ENCODE data around the gene OPRM1.
A peak's percentile ranks its signal among the peaks of the same experiment; 100 is the strongest.
"Not testable (repeated sequence)": the region's sequence is repeated elsewhere in the genome, so short reads cannot be mapped to it uniquely, and the experiment has no call there.

OPRM1 gene

GRCh38 chr6:154238831-154239230 lies 199.8 kb downstream of the OPRM1 start:
- H3K27me3 ChIP-seq (ENCODE audit: control insufficient read depth, insufficient read depth, low read length), result no peaks in the 10 kb centered on the region
- H3K36me3 ChIP-seq (ENCODE audit: control insufficient read depth, insufficient read depth, low read length), result no peaks in the 10 kb centered on the region
- no peaks in the 10 kb centered on the region for H3K9me3 ChIP-seq (ENCODE audit: control insufficient read depth, low read length)
- no peak overlapping the region for H3K9ac ChIP-seq (ENCODE audit: low read length)
- no peak overlapping the region for H3K4me3 ChIP-seq (ENCODE audit: low read length)
- H3K4me1 ChIP-seq (ENCODE audit: control insufficient read depth, insufficient read depth, low read length), result no peaks in the 10 kb centered on the region

DNA sequence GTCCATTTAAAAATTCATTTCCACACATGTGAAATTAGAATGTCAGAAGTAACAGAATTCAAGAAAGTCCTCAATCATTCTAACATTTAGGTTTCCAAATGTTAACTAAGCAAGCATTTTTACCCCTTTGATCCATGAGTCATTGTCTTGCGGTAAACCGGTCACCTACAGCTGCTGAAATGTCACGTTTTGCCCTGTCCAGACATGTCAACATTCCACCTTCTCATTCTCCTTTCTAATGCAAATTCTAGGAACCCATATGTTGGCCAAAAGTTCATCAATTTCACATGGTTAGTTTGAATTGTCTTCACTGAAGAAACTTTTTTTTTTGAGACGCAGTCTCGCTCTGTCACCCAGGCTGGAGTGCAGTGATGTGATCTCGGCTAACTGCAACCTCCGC lies 200.4 kb downstream of the OPRM1 start:
- Histone ChIP-seq H3K9ac (ENCODE audit: low read length) (no peak overlapping the region), H3K27me3 (ENCODE audit: control insufficient read depth, insufficient read depth, low read length) (no peaks in the 10 kb centered on the region), H3K9me3 (ENCODE audit: control insufficient read depth, low read length) (no peaks in the 10 kb centered on the region), H3K36me3 (ENCODE audit: control insufficient read depth, insufficient read depth, low read length) (no peaks in the 10 kb centered on the region), H3K4me1 (ENCODE audit: control insufficient read depth, insufficient read depth, low read length) (no peaks in the 10 kb centered on the region), H3K4me3 (ENCODE audit: low read length) (no peak overlapping the region)

GRCh38 chr6:154241061-154241460 lies 202.0 kb downstream of the OPRM1 start:
- H3K4me1 ChIP-seq (ENCODE audit: control insufficient read depth, insufficient read depth, low read length); H3K27me3 ChIP-seq (ENCODE audit: control insufficient read depth, insufficient read depth, low read length); H3K4me3 ChIP-seq (ENCODE audit: low read length); H3K9ac ChIP-seq (ENCODE audit: low read length); H3K9me3 ChIP-seq (ENCODE audit: control insufficient read depth, low read length); H3K36me3 ChIP-seq (ENCODE audit: control insufficient read depth, insufficient read depth, low read length): not testable (repeated sequence)

DNA sequence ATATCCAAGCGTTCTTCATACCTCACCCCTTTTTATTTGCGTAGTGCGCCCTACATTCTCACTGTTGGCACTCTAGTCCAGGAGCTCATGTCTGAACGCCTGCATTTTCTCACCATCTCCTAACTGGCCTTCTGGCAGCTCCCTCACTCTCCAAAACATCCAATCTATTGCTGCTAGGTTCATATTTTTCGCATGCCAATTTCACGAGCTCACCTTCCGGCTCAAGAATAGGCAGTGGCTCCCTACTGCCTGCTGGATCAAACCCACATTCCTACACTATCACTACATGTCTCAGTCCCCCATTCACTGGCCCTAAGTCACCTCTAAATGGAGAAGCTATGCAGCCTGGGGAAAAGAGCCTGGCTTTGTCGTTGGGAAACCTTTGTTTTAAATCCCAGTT lies 202.5 kb downstream of the OPRM1 start:
- H3K27me3 ChIP-seq (ENCODE audit: control insufficient read depth, insufficient read depth, low read length), result no peaks in the 10 kb centered on the region
- H3K4me1 ChIP-seq (ENCODE audit: control insufficient read depth, insufficient read depth, low read length), result no peaks in the 10 kb centered on the region
- no peak overlapping the region for H3K4me3 ChIP-seq (ENCODE audit: low read length)
- H3K9me3 ChIP-seq (ENCODE audit: control insufficient read depth, low read length), result no peaks in the 10 kb centered on the region
- H3K36me3 ChIP-seq (ENCODE audit: control insufficient read depth, insufficient read depth, low read length), result no peaks in the 10 kb centered on the region
- H3K9ac ChIP-seq (ENCODE audit: low read length), result no peak overlapping the region

- no peak overlapping the region for H3K9ac ChIP-seq (ENCODE audit: low read length)
- H3K4me1 ChIP-seq (ENCODE audit: control insufficient read depth, insufficient read depth, low read length), result peaks cover 4% of the 10 kb centered on the region
- H3K4me3 ChIP-seq (ENCODE audit: low read length), result no peak overlapping the region
- H3K36me3 ChIP-seq (ENCODE audit: control insufficient read depth, insufficient read depth, low read length), result no peaks in the 10 kb centered on the region
- H3K9me3 ChIP-seq (ENCODE audit: control insufficient read depth, low read length), result no peaks in the 10 kb centered on the region
- no peaks in the 10 kb centered on the region for H3K27me3 ChIP-seq (ENCODE audit: control insufficient read depth, insufficient read depth, low read length)
Measured at GRCh38 chr6:154242617-154243357, 203.7 kb downstream of the OPRM1 start.

DNA sequence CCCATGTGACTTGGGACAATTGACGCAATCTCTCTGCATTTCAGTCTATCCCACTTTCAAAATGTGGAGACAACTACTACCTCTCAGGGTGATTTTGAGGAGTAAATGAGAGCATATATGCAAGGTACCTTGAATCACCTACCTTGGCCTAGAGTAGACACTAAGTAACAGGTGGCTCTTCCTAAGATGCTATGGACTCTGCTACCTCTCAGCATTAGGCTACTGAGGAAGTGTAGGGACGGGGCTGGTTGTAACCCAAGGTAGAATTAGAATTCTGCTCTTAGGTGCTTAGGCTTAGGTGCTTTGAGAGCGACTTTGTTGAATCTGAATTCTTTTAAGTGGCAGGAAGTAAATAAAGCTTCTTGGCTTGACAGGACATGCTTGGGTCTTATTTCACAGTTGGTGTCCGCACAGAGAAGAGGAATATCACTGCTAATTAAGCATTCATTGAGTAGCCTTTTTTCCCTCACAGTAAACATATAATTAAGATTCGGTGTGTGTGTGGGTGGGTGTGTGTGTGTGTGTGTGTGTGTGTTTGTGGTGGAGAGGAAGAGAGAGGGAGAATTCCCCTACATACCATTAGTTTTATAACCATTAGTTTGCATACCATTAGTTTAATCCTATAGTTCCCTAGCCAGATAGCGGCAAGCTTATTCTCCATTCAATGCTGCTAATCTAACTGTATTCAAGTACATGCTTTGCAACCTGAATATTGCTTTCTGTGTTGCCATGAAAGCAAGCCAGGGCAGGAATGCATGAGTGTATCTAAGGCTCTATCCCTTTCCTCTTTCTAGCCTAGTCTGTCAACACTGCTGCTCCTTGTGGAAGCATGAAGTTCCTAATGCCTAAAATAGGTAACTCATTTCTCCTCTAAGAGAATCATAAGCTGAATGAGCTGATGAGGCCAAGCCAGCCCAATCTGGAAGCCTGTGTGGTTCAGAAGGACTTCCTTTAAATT lies 205.0 kb downstream of the OPRM1 start:
- Histone ChIP-seq H3K4me3 (ENCODE audit: low read length) (no peak overlapping the region), H3K36me3 (ENCODE audit: control insufficient read depth, insufficient read depth, low read length) (no peaks in the 10 kb centered on the region), H3K9me3 (ENCODE audit: control insufficient read depth, low read length) (no peaks in the 10 kb centered on the region), H3K27me3 (ENCODE audit: control insufficient read depth, insufficient read depth, low read length) (no peaks in the 10 kb centered on the region), H3K9ac (ENCODE audit: low read length) (no peak overlapping the region), H3K4me1 (ENCODE audit: control insufficient read depth, insufficient read depth, low read length) (peaks cover 4% of the 10 kb centered on the region)

DNA sequence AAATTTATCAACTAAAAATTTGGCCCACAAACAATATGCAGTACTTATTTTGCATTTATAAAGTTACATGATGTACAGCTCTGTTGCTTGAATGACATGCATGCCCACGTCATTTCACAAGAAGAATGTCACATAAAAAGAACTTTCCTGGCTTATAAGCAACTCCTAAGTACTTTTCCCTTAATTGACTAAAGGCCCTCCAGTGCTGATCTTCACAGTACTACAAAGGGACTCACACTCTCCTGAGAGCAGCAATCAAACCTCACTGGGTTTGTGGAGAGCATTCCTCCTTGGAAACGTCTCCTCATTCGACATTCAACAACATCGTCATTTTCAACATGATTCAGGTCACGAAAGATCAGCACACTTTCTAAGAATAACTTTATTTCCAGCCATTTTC lies 206.5 kb downstream of the OPRM1 start:
- no peaks in the 10 kb centered on the region for H3K27me3 ChIP-seq (ENCODE audit: control insufficient read depth, insufficient read depth, low read length)
- no peaks in the 10 kb centered on the region for H3K9me3 ChIP-seq (ENCODE audit: control insufficient read depth, low read length)
- no peak overlapping the region for H3K9ac ChIP-seq (ENCODE audit: low read length)
- H3K4me1 ChIP-seq (ENCODE audit: control insufficient read depth, insufficient read depth, low read length), result peaks cover 4% of the 10 kb centered on the region
- H3K4me3 ChIP-seq (ENCODE audit: low read length), result no peak overlapping the region
- H3K36me3 ChIP-seq (ENCODE audit: control insufficient read depth, insufficient read depth, low read length), result no peaks in the 10 kb centered on the region

- Histone ChIP-seq H3K9ac (ENCODE audit: low read length) (peak overlapping the region; percentile 45), H3K4me3 (ENCODE audit: low read length) (no peak overlapping the region)
Measured at GRCh38 chr6:154246723-154247118, 207.7 kb downstream of the OPRM1 start.

DNA sequence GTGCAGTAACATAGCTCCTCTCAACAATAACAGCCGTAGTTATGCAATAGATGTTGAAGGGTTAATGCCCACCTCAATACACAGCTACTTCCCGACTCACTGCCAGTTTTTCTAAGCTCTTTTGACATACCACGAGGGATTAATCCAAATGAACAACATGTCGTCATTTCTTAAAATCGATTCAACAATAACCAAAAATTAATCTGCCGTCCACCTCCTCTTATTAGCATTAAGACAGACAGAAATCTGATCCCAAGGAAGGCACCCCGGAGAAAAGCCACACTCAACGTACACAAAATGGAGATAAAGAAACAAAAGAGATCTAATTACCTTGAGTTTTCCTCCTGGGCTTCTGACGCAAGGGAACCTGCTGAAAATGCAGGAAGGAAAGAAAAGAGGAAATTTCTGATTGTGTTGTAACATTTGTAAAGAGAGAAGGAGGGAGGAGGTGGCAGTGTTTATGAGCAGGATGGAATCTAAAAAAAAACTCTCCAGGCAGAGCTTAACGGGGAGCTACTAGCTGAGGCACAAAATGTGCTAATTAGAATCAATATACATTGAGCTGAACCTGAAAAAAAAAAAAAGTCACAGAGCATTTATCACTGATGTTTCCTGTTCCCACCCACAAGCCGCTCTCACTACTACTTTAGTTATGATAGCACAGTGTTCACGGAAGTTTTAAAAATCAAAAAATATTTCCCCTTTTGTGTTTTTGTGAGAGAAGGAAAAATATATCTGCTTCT lies 208.2 kb downstream of the OPRM1 start:
- Histone ChIP-seq H3K36me3 (ENCODE audit: control insufficient read depth, insufficient read depth, low read length) (no peaks in the 10 kb centered on the region), H3K9ac (ENCODE audit: low read length) (peak overlapping the region; percentile 45), H3K4me1 (ENCODE audit: control insufficient read depth, insufficient read depth, low read length) (peaks cover 4% of the 10 kb centered on the region), H3K9me3 (ENCODE audit: control insufficient read depth, low read length) (no peaks in the 10 kb centered on the region), H3K4me3 (ENCODE audit: low read length) (no peak overlapping the region), H3K27me3 (ENCODE audit: control insufficient read depth, insufficient read depth, low read length) (no peaks in the 10 kb centered on the region)

More at GRCh38 chr6:154246723-154247118, 207.7 kb downstream of the OPRM1 start:
- Histone ChIP-seq H3K4me1 (ENCODE audit: control insufficient read depth, insufficient read depth, low read length) (peaks cover 4% of the 10 kb centered on the region), H3K36me3 (ENCODE audit: control insufficient read depth, insufficient read depth, low read length) (no peaks in the 10 kb centered on the region), H3K9me3 (ENCODE audit: control insufficient read depth, low read length) (no peaks in the 10 kb centered on the region), H3K27me3 (ENCODE audit: control insufficient read depth, insufficient read depth, low read length) (no peaks in the 10 kb centered on the region)

GRCh38 chr6:154249499-154250298 lies 210.7 kb downstream of the OPRM1 start:
- H3K9ac ChIP-seq (ENCODE audit: low read length), result no peak overlapping the region
- no peaks in the 10 kb centered on the region for H3K27me3 ChIP-seq (ENCODE audit: control insufficient read depth, insufficient read depth, low read length)
- no peaks in the 10 kb centered on the region for H3K9me3 ChIP-seq (ENCODE audit: control insufficient read depth, low read length)
- H3K4me1 ChIP-seq (ENCODE audit: control insufficient read depth, insufficient read depth, low read length), result peaks cover 4% of the 10 kb centered on the region
- no peak overlapping the region for H3K4me3 ChIP-seq (ENCODE audit: low read length)
- H3K36me3 ChIP-seq (ENCODE audit: control insufficient read depth, insufficient read depth, low read length), result no peaks in the 10 kb centered on the region

DNA sequence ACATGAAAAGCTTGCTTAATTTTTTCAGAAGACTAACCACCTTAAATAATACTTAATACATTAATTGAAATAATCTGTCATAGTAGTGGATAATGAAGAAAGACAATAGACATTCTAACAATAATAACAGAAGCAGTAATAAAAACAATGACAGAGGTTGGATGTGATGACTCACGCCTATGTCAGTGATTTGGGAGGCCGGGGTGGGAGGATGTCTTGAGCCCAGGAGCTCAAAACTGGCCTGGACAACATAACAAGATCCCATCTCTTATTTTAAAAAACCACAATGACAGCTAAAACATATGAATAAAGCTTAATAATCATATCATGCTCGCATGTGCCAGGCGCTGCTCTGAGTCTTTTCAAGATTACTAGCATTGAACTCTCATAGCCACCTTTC lies 212.1 kb downstream of the OPRM1 start:
- Histone ChIP-seq H3K36me3 (ENCODE audit: control insufficient read depth, insufficient read depth, low read length) (no peaks in the 10 kb centered on the region), H3K9me3 (ENCODE audit: control insufficient read depth, low read length) (no peaks in the 10 kb centered on the region), H3K4me1 (ENCODE audit: control insufficient read depth, insufficient read depth, low read length) (peaks cover 4% of the 10 kb centered on the region), H3K27me3 (ENCODE audit: control insufficient read depth, insufficient read depth, low read length) (no peaks in the 10 kb centered on the region), H3K9ac (ENCODE audit: low read length) (no peak overlapping the region), H3K4me3 (ENCODE audit: low read length) (no peak overlapping the region)
